GM18867 (cell line): ENCODE results near the gene TSR3.

Source experiments
- ATAC-seq: cut with Tn5 transposase; IDR thresholded peaks from one replicate; pipeline ENCODE4 v1.9.1; 2021; ENCODE audit warnings: mild to moderate bottlenecking, moderate library complexity; ENCODE audit not compliant: unreplicated experiment

Gene TSR3

DNA sequence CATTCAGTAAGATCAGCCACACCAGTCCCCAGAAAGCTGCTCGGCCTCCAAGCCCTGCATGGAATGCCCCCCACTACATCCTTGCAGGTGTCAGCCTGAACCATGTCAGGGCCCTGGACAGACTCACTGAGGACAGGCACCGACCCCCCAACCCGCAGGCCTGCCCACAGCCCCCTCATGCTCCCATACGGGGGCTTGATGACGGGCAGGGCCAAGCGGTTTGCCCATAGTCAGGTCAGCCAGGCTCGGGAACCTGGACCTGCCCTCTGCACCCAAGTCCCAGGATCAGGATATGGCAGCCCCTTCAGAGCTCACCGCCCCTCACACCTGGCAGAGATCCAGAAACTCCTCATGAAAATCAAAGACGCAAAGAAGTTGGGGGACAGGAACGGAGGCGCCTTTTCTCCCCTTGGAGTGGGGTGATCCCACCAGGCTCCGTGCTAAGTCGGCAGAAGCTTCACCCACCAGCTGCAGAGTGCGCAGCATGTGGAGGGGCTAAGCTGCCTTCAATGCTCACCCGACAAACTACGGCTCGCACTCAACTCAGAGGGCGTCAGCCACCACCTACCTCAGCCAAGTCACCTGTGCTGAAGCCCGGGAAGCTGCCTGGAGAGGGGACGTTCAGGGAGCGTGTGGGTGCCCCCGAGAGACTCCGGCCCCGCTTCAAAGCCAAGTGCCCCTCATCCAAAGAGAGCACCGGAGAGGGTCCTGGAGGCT, 26.6 kb upstream of the TSR3 start:
- ATAC-seq = no peak

DNA sequence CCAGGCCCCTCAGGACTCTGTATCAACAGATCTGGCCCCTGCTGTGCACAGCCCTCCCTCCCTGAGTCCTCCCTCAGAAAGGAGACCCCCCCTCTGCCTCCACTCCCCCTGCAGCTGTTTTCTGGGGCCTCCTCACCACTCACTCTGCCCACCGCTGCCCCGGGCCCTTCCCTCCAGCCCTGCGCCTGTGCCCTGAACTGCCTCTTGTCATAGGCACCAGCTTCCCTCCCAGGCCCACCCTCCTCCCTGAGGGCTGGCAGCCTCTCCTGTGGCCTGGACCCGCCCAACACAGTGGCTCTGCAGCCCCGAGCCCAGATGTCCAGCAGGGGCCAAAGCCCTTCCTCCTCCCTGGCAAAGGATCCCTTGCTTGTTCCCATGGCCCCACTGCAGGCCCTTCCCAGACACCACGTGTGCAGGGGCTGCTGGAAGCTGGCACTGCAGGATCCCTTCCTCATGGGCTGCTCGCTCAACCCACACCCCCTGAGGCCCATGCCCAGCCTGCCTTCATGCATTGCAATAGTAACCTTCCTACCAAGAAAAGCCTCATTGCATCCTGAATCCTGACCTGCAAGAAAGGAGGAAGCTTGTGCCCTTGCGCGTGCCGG, 25.8 kb upstream of the TSR3 start:
- ATAC-seq = no peak

DNA sequence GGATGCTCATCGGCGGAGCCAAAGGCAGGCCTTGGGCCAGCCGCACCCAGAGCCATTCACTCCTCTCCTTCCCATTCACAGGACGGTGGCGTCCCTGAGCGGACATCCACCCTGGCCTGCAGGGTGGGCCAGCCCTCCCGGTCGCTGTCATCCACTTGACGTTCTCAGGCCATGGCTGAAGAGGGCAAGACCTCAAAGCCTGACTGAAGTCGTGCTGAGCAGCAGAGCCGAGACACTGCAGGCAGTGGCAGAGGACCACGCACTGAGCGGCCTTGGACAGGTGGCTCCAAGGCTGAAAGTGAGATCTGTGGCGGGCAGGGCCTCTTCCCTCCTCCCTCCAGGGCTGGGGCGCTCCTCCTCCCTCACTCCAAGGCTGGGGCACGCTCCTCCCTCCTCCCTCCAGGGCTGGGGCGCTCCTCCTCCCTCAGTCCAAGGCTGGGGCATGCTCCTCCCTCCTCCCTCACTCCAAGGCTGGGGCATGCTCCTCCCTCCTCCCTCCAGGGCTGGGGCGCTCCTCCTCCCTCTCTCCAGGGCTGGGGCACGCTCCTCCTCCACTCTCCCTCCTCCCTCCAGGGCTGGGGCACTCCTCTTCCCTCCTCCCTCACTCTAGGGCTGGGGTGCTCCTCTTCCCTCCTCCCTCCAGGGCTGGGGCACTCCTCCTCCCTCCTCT, 24.2 kb upstream of the TSR3 start:
- no peak for ATAC-seq

DNA sequence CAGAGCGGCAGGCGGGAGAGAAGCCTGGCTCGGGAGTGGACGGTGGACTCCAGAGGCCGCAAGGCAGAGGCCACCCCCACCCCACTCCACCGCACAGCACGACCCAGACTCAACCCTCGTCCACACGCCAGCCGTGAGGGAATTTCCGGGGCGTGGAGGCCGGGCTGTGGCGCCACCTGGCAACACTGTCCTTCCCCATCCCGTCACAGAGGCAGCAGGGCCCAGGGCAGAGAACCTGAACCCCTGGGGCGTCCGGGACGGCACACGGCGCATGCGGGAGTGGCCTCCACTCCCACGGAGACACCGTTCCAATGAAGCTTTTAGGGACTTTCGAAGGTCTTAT, 23.6 kb upstream of the TSR3 start:
- ATAC-seq = no peak

DNA sequence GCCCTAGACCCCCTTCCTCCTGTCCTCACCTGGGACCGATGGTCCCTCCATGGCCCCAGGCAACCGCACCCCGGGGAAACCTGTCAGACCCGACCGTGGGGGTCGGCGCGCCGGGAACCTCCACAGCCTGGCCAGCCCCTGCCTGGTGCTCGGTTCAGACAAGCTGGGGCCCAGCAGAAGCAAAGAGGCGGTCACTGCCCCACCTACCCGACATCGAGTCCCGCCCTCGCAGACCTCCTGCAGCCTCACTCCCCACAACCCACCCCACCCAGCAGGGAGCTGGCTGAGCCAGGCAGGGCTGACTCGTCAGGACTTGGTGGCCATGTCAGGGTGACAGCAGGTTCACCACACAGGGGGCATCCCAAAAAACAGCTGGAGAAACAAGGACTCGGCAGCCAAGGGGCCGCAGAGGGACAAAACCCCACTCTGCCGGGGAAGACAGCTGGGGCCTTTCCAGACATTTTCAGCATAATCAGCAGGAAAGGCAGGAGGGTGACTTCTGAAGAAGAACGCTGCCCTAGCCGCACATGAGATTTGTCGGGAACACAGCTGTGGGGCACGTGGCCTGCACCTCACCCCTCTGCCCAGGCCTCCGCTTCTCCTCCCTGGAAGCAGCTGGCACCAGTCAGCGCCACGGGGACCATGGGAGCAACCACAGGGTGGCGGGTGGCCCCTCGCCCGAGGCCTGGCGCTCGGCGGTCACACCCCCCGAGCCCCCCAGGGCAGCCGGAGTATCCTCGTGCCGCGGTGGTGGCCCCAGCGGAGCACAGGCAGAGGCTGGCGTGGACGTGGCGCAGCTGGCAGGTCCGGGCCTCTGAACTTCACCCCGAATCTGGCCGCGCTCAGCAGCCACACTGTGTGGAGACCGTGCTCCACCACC, 23.0 kb upstream of the TSR3 start:
- no peak for ATAC-seq

DNA sequence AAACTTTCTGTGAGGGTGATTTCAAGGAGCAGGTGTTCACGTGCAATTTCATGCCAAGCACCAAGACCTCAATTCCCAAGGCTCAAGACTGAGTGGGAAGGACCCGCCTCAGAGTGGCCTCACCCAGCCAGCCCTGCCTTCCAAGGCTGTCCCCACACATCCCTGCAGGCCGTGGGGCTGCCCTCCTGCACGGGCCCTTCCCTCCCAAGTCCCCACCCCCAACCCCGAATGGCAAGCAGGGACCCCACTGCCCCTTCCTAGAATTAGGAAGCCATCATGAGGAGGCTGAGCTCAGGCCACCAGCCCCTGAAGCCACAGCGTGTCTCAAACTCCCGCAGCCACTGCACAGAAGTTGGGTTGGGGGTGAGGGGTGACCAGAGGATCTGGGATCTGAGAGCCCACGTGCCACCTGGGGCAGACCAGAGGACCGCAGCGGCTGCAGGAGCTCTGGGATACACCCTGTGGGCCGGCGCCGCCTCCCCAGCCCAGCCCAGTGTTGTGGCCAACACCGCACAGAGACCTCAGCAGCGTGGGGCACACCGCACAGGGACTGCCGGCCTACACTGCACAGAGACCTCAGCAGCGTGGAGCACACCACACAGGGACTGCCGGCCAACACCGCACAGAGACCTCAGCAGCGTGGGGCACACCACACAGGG, 20.7 kb upstream of the TSR3 start:
- ATAC-seq = no peak

DNA sequence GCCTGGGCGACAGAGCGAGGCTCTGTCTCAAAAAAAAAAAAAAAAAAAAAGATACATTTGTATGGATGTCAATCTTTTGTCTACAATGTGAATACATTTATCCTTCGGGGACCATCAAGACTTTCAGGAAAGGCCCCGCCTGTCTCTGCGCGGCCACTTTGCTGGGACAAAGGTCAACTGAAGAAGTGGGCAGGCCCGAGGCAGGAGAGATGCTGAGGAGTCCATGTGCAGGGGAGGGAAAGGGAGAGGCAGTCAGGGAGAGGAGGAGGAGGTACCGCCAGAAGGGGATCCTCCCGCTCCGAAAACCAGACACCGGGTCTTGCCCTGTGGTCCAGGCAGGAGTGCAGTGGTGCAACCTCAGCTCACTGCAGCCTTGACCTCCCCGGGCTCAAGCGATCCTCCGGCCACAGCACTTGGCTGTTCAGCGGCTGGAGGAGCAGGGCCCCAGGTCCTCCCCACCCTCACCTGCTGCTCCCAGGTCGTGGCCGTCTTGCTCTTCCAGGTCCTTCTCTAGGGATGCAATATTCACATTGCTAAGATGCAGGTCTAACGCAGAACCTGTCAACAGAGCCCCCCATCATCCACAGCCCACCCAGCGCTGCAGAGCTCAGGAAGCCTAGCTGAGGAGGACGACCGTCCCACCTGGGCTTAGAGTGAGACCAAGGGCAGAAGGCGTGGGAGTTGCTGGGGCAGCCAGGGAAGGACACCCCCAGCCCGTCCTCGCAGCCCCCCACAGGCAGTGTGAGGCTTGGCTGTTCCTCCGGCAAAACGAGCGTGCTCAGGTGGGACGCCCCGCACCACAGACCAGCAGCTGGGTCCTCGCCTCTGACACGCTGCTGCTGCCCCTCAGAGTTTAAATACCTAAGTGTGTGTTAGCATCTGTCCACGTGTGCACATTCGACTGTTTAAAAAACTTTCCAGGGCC, 19.6 kb upstream of the TSR3 start:
- ATAC-seq = no peak

DNA sequence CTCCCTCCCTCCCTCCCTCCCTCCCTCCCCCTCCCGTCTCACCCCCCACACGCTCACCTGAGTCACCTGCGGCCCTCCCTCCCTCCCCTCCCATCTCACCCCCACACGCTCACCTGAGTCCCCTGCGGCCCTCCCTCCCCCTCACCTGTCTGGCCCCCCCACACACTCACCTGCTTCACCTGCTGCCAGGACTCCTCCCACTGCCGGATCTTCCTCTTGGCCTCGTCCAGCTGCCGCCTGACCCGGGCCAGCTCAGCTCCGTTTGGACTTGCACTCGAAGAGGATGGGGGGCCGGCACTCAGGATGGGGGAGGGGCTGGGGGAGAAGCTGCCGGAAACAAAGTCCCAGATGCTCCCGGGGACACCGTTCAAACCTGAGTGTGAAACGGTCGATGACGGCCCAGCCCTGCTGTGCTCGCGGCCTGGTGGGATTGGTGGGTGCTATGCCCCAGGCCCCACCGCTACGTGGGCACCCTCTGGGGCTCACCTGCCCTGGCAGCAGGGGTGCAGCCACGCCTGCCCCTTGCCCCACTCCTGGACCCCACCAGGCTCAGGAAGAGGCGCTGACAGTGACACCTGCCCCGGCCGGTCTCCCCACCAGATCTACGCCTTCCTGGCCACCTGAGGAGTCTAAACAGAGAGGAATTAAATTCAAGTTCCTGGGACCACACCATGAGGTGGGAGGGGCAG, 16.0 kb upstream of the TSR3 start:
- no peak for ATAC-seq

DNA sequence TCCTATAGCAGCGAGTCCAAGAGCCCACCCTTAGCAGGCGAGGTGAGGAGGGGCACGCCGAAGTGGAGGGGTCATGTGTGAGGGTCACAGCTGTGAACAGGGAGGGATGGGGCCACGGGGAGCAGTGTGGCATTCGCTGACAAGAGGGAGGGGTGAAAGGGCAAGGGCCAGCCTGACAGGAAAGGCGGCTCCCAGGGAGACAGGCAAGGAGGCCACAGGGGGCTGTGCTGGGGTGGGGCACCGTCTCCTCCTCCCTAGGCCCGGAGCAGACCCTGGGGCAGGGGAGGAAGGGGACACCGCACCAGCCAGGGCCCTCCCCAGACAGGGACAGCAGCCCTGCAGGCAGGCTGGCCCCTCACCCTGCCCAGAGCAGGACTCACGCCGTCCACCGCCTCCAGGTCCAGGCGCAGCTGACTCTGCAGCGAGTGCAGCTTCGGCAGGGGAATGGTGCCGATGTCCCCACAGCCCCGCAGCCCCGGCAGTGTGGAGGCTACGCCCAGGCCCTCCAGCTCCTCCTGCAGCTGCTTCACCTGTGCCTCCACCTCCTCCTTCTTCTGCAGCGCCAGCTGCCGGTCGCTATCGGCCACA, 15.1 kb upstream of the TSR3 start:
- no peak for ATAC-seq

DNA sequence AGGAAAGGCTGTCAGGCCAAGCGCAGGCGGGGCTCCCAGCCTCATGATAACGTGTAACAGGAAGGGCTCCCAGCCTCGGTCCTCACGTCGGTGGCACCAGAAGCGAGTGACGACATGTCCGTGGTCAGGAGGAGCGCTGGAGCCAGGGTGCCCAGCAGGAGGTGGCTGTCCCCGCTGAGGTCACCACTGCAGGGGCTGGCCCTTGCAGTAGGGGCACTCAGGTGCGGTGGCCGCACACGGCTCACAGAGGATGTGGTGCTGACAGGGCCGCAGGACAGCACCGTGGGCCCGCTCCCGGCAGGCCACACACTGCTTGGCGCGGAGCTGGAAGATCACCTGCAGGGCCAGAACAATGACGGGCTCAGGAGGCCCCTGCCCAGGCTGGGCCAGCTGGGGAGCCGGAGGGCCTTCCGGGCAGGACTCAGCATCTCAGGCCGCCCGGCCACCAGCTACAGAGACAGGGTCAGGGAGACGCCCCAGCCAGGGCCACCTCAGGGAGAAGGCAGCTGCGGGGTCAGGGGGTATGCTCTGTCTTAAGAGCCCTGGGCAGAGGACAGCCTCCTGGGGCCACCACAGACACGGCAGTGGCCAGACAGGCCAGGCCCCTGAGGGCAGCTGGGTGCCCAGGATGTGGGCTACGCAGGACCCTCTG, 14.5 kb upstream of the TSR3 start:
- no peak for ATAC-seq

DNA sequence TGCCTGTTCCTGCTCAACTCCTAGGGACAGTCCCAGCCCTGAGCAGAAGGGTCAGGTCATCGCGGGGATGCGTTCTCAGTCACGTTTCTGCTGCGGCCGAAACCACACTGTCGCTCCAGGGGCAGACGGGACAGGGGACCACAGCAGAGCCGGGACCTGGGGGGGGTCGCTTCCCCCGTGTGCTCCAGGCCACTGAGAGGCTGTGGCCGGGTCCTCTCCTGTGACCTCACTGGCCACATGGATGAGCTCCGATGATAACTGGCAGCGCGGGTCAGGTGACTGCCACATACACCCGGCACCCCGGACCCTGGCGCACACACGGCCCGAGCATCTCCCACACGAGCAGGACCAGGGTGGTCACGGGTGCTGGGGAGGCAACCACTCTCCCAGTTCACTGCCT, 12.8 kb upstream of the TSR3 start:
- ATAC-seq = no peak

DNA sequence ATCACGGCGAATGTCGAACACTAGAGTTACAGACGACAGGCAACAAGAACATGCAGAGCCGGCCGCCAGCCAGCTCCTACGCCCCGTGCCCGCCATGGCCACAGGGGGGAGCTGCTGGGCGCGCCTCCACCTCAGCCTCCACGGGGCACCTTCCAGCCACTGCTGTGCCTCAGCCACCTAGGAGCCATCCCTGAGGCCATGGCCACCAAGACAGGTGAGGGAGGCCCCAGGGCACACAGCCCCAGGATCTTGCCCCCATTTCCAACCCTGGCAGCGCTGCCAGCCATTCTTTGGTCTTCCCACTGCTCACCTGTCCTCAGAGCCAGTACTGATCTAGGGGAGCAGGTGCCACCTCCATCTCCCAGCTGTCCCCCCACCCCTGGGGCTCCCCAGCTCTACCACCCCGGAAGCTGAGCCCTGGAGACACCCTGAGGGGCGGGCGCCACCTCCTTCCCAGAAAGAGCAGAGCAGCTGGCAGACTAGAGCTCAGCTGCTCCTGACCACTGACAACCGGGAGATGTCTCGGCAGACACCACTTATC, 11.9 kb upstream of the TSR3 start:
- ATAC-seq = peak; percentile 60

DNA sequence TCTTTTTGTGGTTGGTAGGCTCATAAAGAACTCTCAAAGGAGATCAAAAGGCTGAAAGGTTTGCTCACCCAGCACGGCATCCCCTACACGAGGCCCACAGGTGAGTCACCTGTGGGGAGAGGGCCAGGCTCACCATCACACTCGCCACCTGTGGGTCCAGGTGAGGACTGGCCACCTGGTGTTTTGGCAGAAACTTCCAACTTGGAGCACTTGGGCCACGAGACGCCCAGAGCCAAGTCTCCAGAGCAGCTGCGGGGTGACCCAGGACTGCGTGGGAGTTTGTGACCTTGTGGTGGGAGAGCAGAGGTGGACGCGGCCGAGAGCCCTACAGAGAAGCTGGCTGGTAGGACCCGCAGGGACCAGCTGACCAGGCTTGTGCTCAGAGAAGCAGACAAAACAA, 11.1 kb upstream of the TSR3 start:
- ATAC-seq = no peak

DNA sequence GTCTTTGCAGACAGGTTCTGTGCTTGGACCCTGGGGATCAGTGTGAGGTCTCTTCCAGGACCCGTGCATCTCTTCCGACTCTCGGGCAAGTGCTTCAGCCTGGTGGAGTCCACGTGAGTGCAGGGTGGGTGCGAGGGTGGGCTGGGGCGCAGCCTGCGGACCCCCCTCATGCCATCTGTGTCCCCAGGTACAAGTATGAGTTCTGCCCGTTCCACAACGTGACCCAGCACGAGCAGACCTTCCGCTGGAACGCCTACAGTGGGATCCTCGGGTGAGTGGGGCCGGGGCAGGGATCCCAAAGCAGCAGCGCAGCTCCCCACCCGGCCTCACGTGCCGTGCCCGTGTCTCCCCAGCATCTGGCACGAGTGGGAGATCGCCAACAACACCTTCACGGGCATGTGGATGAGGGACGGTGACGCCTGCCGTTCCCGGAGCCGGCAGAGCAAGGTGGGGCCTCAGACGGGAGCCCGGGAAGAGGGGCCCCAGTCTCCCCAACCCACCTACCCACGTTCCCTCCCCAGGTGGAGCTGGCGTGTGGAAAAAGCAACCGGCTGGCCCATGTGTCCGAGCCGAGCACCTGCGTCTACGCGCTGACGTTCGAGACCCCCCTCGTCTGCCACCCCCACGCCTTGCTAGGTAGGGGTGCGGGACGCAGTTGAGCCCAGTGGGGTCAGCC, 10.1 kb upstream of the TSR3 start:
- ATAC-seq = no peak

DNA sequence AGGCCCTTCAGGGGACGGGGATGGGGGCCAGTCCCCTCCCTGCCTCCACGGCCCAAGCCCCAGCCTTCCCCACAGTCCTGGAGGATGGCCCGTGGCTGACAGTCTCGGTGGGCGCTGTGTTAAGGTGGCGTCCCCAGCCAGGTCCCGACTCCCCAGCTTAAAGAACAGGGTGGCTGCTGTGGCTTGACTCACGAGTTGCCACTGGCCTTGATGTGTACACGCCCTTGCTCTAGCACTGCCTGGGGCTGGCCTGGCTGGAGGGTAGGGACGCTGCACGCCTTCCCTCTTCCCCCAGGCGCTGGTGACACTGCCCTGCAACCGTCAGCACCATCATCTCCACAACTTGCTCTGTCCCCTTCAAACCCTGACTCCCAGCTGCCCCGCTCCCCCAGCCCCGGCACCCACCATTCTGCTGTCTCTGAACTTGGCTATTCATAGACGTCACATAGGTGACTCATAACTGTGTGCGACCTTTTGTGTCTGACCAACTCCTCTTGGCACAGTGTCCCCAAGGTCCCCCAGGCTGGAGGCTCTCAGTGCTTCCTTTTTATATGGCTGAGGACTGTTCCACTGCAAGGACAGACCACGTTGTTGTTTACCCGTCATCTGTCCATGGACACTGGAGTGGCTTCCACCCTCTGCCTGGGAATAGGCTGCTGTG, 6.4 kb upstream of the TSR3 start:
- no peak for ATAC-seq

DNA sequence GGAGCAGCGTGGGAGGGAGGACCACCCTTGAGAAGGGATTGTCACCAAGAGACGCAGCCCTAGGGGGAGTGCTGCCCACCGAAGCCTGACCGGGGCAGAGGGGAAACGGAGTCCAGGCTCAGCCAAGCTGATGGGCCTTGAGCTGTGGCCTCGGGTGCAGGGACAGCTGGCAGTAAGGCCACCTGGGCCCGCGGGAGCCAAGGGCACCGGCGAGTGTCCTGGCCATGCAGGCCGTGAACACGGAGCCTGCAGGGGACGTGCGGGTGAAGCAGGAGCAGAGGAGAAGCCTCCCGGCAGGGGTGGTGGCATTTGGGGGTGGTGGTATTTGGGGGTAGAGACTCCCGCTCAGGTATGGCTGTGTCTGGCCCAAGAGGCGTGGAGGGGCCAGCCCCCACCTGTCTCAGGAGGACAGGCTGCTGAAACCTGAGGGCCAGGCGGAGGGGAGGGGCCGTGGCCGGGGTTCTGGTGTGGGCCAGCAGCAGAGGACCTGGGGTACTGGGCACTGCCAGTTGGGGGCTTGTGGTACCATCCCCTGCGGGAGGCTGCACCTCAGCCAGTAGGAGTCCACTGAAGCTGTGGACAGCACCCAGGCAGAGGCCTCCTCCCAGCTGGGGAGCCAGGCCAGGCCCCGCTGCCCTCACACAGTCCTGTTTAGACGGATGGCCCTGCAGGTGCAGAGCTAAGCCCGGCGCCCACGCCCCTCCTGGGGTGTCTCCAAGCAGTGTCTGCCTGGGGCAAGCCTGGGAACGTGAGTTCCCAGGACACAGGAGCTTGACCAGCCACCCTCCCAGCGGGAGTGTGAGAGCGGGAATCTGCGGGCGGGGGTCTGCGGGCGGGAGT, 4.6 kb upstream of the TSR3 start:
- no peak for ATAC-seq
